GM19438 (cell line): Measurements from ENCODE around the gene PHLPP2.
A peak's percentile ranks its signal among the peaks of the same experiment; 100 is the strongest.

Experiments used
- ATAC-seq: cut with Tn5 transposase; IDR thresholded peaks from one replicate; pipeline ENCODE4 v1.9.1; 2021; ENCODE audit warnings: low read depth; ENCODE audit not compliant: unreplicated experiment

The PHLPP2 gene

GRCh38 chr16:71724320-71724751 is at the start of gene PHLPP2:
PHLPP2 (minus strand) TSS chr16:71724701; CDS start chr16:71714795, 9,906 bp downstream.
- no peak for ATAC-seq

GRCh38 chr16:71771571-71771970 is 47.1 kb upstream of the PHLPP2 start:
- ATAC-seq: no peak

GRCh38 chr16:71769222-71769621 is 44.7 kb upstream of the PHLPP2 start:
- ATAC-seq: no peak

- no peak for ATAC-seq
Observed at GRCh38 chr16:71767060-71767900, 42.8 kb upstream of the PHLPP2 start.

- ATAC-seq: no peak
Observed at GRCh38 chr16:71762186-71762585, 37.7 kb upstream of the PHLPP2 start.

GRCh38 chr16:71761097-71761496 is 36.6 kb upstream of the PHLPP2 start:
- ATAC-seq: no peak

GRCh38 chr16:71758293-71758760 is 33.8 kb upstream of the PHLPP2 start:
- no peak for ATAC-seq

GRCh38 chr16:71754652-71755051 is 30.2 kb upstream of the PHLPP2 start:
- no peak for ATAC-seq

GRCh38 chr16:71754108-71754507 is 29.6 kb upstream of the PHLPP2 start:
- ATAC-seq: no peak

GRCh38 chr16:71748226-71748625 is 23.7 kb upstream of the PHLPP2 start:
- no peak for ATAC-seq

- no peak for ATAC-seq
Observed at GRCh38 chr16:71746442-71747046, 22.0 kb upstream of the PHLPP2 start.

- ATAC-seq: no peak
Observed at GRCh38 chr16:71738855-71739254, 14.4 kb upstream of the PHLPP2 start.

GRCh38 chr16:71737501-71737900 is 13.0 kb upstream of the PHLPP2 start:
- ATAC-seq: no peak

GRCh38 chr16:71734511-71734910 is 10.0 kb upstream of the PHLPP2 start:
- no peak for ATAC-seq

GRCh38 chr16:71732587-71732986 is 8.1 kb upstream of the PHLPP2 start:
- no peak for ATAC-seq

GRCh38 chr16:71727551-71728324 is 3.2 kb upstream of the PHLPP2 start:
- ATAC-seq: no peak

- ATAC-seq: no peak
Observed at GRCh38 chr16:71726476-71727315, 2.2 kb upstream of the PHLPP2 start.

- peak; percentile 66 for ATAC-seq
Observed at GRCh38 chr16:71723537-71724319, 773 bp downstream of the PHLPP2 start.

- peak; percentile 32 for ATAC-seq
Observed at GRCh38 chr16:71722801-71723536, 1.5 kb downstream of the PHLPP2 start.
